Vagina (tissue), 2 donors: ENCODE measurements around the gene TRIM37. TPM values are rescaled to one million over a fixed set of nuclear protein-coding genes. Genes with fewer than 3 reads are reported as not detected.

Source experiments
- DNase-seq, 2 donors: peaks; one replicate each; pipeline ENCODE4 v3.0.0-alpha.2; 2017; ENCODE audit errors: extremely low spot score in 2 of 2
- H3K27ac ChIP-seq: fragments of 200-600 bp; sonication (generic); one replicate; pipeline ENCODE4 v1.5.1; 2019
- H3K27me3 ChIP-seq: fragments of 200-600 bp; sonication (generic); one replicate; pipeline ENCODE4 v1.5.1; 2019
- H3K36me3 ChIP-seq, 2 donors: fragments of 200-600 bp; sonication (generic); one replicate each; pipeline ENCODE4 v1.5.1; 2017 to 2019
- H3K4me1 ChIP-seq: fragments of 200-600 bp; sonication (generic); one replicate; pipeline ENCODE4 v1.5.1; 2019
- H3K4me3 ChIP-seq, 2 donors: fragments of 200-600 bp; sonication (generic); 1 replicate in 1 of 2; 2 replicates in 1 of 2; pipeline ENCODE4 v1.5.1; 2016 to 2019
- H3K9me3 ChIP-seq: fragments of 200-600 bp; sonication (generic); one replicate; pipeline ENCODE4 v1.5.1; 2019
- CTCF ChIP-seq, 3 experiments: fragments of 450-650 bp in 2 of 3; fragments of 200-600 bp in 1 of 3; sonication (generic) in 1 of 3; IDR thresholded peaks; one replicate each; pipeline ENCODE4 v1.5.1; 2017 to 2019; ENCODE audit warnings: antibody characterized with exemption in 3 of 3, mild to moderate bottlenecking in 2 of 3, moderate library complexity in 2 of 3
- POLR2A ChIP-seq, 2 donors: fragments of 450-650 bp; IDR thresholded peaks; one replicate each; pipeline ENCODE4 v1.6.1; 2017; ENCODE audit warnings: antibody characterized with exemption in 2 of 2, mild to moderate bottlenecking in 2 of 2, moderate library complexity in 2 of 2
- POLR2AphosphoS5 ChIP-seq, 2 donors: sonication (generic); formaldehyde crosslinking; IDR thresholded peaks; one replicate each; pipeline ENCODE4 v1.9.0; 2017; ENCODE audit warnings: antibody characterized with exemption in 2 of 2, mild to moderate bottlenecking in 2 of 2, low read depth in 1 of 2; ENCODE audit not compliant: insufficient read depth in 1 of 2
- intact Hi-C: fragments of 100-400 bp; cut with DNase I; formaldehyde crosslinking; loops from one replicate; pipeline ENCODE4 v1.15.1; 2023
- total RNA-seq: library from RNA; depleted of rRNA; stranded (reverse); fragments of >200 nt; gene quantifications from one replicate; pipeline ENCODE4 v1.2.3, GENCODE V29; 2016

TRIM37 gene
- total RNA-seq, 1 donor from 2014 or later = 20.4 TPM

GRCh38 chr17:59062509-59062908 lies 44.2 kb downstream of the TRIM37 start:
- Histone ChIP-seq H3K4me3 (no peak overlapping the region), H3K4me1 (no peaks in the 10 kb centered on the region), H3K9me3 (no peaks in the 10 kb centered on the region), H3K27ac (no peak overlapping the region), H3K36me3 (peaks cover 0 to 32% of the 10 kb centered on the region in 2 donors), H3K27me3 (no peaks in the 10 kb centered on the region)
- DNase-seq = no peak
- TF ChIP-seq POLR2A (IDR thresholded peaks at IDR 0.05) (no peak), POLR2AphosphoS5 (IDR thresholded peaks at IDR 0.05; ENCODE audit: insufficient read depth in 1 of 2, low read depth in 1 of 2) (no peak), CTCF (IDR thresholded peaks at IDR 0.05) (no peak)
- intact Hi-C loops = no loop called here

GRCh38 chr17:59056857-59057256 lies 49.8 kb downstream of the TRIM37 start:
- no peak for DNase-seq
- TF ChIP-seq POLR2AphosphoS5 (IDR thresholded peaks at IDR 0.05; ENCODE audit: insufficient read depth in 1 of 2, low read depth in 1 of 2) (no peak), CTCF (IDR thresholded peaks at IDR 0.05) (no peak), POLR2A (IDR thresholded peaks at IDR 0.05) (no peak)
- Histone ChIP-seq H3K9me3 (no peaks in the 10 kb centered on the region), H3K4me3 (no peak overlapping the region), H3K36me3 (peaks cover 0 to 44% of the 10 kb centered on the region in 2 donors), H3K4me1 (no peaks in the 10 kb centered on the region), H3K27me3 (no peaks in the 10 kb centered on the region), H3K27ac (no peak overlapping the region)
- intact Hi-C loops = no loop called here

- Histone ChIP-seq H3K36me3 (peaks cover 0 to 26% of the 10 kb centered on the region in 2 donors), H3K4me1 (no peaks in the 10 kb centered on the region), H3K9me3 (no peaks in the 10 kb centered on the region), H3K27me3 (no peaks in the 10 kb centered on the region), H3K4me3 (no peak overlapping the region), H3K27ac (no peak overlapping the region)
- no peak for TF ChIP-seq CTCF (IDR thresholded peaks at IDR 0.05)
- TF ChIP-seq POLR2AphosphoS5 (IDR thresholded peaks at IDR 0.05; ENCODE audit: insufficient read depth in 1 of 2, low read depth in 1 of 2) = no peak
- no peak for TF ChIP-seq POLR2A (IDR thresholded peaks at IDR 0.05)
- intact Hi-C loops = no loop called here
- DNase-seq = no peak
Observed at GRCh38 chr17:59049798-59050197, 56.9 kb downstream of the TRIM37 start.

- Histone ChIP-seq H3K27ac (peak overlapping the region; percentile 25), H3K4me3 (no peak overlapping the region)
Observed at GRCh38 chr17:59047616-59048015, 59.1 kb downstream of the TRIM37 start.

More at GRCh38 chr17:59047616-59048015, 59.1 kb downstream of the TRIM37 start:
- TF ChIP-seq POLR2AphosphoS5 (IDR thresholded peaks at IDR 0.05; ENCODE audit: insufficient read depth in 1 of 2, low read depth in 1 of 2) (no peak), CTCF (IDR thresholded peaks at IDR 0.05) (no peak), POLR2A (IDR thresholded peaks at IDR 0.05) (no peak)
- DNase-seq = no peak
- Histone ChIP-seq H3K27me3 (no peaks in the 10 kb centered on the region), H3K9me3 (no peaks in the 10 kb centered on the region), H3K4me1 (no peaks in the 10 kb centered on the region), H3K36me3 (peaks cover 0 to 30% of the 10 kb centered on the region in 2 donors)
- intact Hi-C loops = no loop called here
